ENCODE data around the gene ARHGAP26.

The ARHGAP26 gene

GRCh38 chr5:143140492-143141203, 370.5 kb downstream of the ARHGAP26 start:
- no peak for DNase-seq (ENCODE audit: low read depth)
- no peak overlapping the region for H3K4me3 ChIP-seq (ENCODE audit: low read depth, low read length)
- no peak for TF ChIP-seq CTCF (IDR thresholded peaks at IDR 0.05; ENCODE audit: insufficient read depth, low read depth, low read length, missing control alignments)

GRCh38 chr5:143141652-143142051, 371.5 kb downstream of the ARHGAP26 start:
- TF ChIP-seq CTCF (IDR thresholded peaks at IDR 0.05; ENCODE audit: insufficient read depth, low read depth, low read length, missing control alignments): no peak
- DNase-seq (ENCODE audit: low read depth): no peak
- H3K4me3 ChIP-seq (ENCODE audit: low read depth, low read length): no peak overlapping the region

GRCh38 chr5:143142596-143143435, 372.6 kb downstream of the ARHGAP26 start:
- DNase-seq (ENCODE audit: low read depth): no peak
- TF ChIP-seq CTCF (IDR thresholded peaks at IDR 0.05; ENCODE audit: insufficient read depth, low read depth, low read length, missing control alignments): no peak
- no peak overlapping the region for H3K4me3 ChIP-seq (ENCODE audit: low read depth, low read length)

GRCh38 chr5:143143973-143144372, 373.8 kb downstream of the ARHGAP26 start:
- no peak for TF ChIP-seq CTCF (IDR thresholded peaks at IDR 0.05; ENCODE audit: insufficient read depth, low read depth, low read length, missing control alignments)
- no peak overlapping the region for H3K4me3 ChIP-seq (ENCODE audit: low read depth, low read length)
- DNase-seq (ENCODE audit: low read depth): no peak

- H3K4me3 ChIP-seq (ENCODE audit: low read depth, low read length): no peak overlapping the region
- no peak for DNase-seq (ENCODE audit: low read depth)
- TF ChIP-seq CTCF (IDR thresholded peaks at IDR 0.05; ENCODE audit: insufficient read depth, low read depth, low read length, missing control alignments): no peak
These were observed 375.3 kb downstream of the ARHGAP26 start for GRCh38 chr5:143145243-143146160.

GRCh38 chr5:143146161-143146560, 376.0 kb downstream of the ARHGAP26 start:
- no peak for DNase-seq (ENCODE audit: low read depth)
- H3K4me3 ChIP-seq (ENCODE audit: low read depth, low read length): no peak overlapping the region
- TF ChIP-seq CTCF (IDR thresholded peaks at IDR 0.05; ENCODE audit: insufficient read depth, low read depth, low read length, missing control alignments): no peak
